ENCODE measurements around the gene SHROOM4.

DNA sequence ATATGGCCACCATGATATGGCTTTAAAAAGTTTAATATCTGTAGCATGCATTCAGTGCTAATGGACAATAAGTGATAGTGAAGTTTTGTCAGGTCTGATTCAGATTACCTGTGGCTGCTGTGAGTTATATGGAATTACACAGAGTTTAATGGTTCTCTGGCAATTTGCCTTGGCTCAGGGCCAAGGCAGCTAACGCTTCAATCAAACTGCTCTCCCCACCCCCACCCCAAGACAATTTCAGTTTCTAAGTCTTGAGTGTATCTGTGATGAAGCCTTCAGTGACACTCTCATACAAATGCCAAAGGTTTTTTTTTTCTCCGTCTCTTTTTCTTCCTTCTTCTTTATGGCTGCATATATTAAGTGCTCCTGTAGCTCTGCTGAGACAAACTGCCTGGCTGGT lies 106.6 kb downstream of the SHROOM4 start:
- no peak for TF ChIP-seq SIN3A (IDR thresholded peaks at IDR 0.05; ENCODE audit: borderline replicate concordance, insufficient read depth, low read length)
- TF ChIP-seq, protein P1, sequence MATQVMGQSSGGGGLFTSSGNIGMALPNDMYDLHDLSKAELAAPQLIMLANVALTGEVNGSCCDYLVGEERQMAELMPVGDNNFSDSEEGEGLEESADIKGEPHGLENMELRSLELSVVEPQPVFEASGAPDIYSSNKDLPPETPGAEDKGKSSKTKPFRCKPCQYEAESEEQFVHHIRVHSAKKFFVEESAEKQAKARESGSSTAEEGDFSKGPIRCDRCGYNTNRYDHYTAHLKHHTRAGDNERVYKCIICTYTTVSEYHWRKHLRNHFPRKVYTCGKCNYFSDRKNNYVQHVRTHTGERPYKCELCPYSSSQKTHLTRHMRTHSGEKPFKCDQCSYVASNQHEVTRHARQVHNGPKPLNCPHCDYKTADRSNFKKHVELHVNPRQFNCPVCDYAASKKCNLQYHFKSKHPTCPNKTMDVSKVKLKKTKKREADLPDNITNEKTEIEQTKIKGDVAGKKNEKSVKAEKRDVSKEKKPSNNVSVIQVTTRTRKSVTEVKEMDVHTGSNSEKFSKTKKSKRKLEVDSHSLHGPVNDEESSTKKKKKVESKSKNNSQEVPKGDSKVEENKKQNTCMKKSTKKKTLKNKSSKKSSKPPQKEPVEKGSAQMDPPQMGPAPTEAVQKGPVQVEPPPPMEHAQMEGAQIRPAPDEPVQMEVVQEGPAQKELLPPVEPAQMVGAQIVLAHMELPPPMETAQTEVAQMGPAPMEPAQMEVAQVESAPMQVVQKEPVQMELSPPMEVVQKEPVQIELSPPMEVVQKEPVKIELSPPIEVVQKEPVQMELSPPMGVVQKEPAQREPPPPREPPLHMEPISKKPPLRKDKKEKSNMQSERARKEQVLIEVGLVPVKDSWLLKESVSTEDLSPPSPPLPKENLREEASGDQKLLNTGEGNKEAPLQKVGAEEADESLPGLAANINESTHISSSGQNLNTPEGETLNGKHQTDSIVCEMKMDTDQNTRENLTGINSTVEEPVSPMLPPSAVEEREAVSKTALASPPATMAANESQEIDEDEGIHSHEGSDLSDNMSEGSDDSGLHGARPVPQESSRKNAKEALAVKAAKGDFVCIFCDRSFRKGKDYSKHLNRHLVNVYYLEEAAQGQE (IDR thresholded peaks at IDR 0.05; ENCODE audit: insufficient read depth in 1 of 2, low read depth in 2 of 2, low read length in 2 of 2): no peak
- TF ChIP-seq TAF1 (IDR thresholded peaks at IDR 0.05; ENCODE audit: borderline replicate concordance, insufficient read depth, low read length): no peak
